HG03097 (cell line): Measurements from ENCODE around the gene L1TD1.
"Not testable (repeated sequence)": the region's sequence is repeated elsewhere in the genome, so short reads cannot be mapped to it uniquely, and the experiment has no call there.

Source experiments
- ATAC-seq: cut with Tn5 transposase; IDR thresholded peaks from one replicate; pipeline ENCODE4 v1.9.1; 2021; ENCODE audit not compliant: unreplicated experiment, low FRiP score

The L1TD1 gene

GRCh38 chr1:62196086-62196690, 1.5 kb downstream of the L1TD1 start:
- no peak for ATAC-seq

GRCh38 chr1:62198069-62198780, 3.6 kb downstream of the L1TD1 start:
- no peak for ATAC-seq

GRCh38 chr1:62198781-62199125, 4.1 kb downstream of the L1TD1 start:
- no peak for ATAC-seq

GRCh38 chr1:62207187-62207586, 12.5 kb downstream of the L1TD1 start:
- no peak for ATAC-seq

GRCh38 chr1:62208087-62208486, 13.4 kb downstream of the L1TD1 start:
- ATAC-seq, result no peak

- no peak for ATAC-seq
Measured at GRCh38 chr1:62208970-62209369, 14.3 kb downstream of the L1TD1 start.

- no peak for ATAC-seq
Measured at GRCh38 chr1:62209931-62210595, 15.4 kb downstream of the L1TD1 start.

GRCh38 chr1:62210960-62211359, 16.3 kb downstream of the L1TD1 start:
- ATAC-seq, result no peak

- no peak for ATAC-seq
Measured at GRCh38 chr1:62212411-62212810, 17.8 kb downstream of the L1TD1 start.

- ATAC-seq, result no peak
Measured at GRCh38 chr1:62213075-62213914, 18.6 kb downstream of the L1TD1 start.

GRCh38 chr1:62218604-62219003, 24.0 kb downstream of the L1TD1 start:
- ATAC-seq, result no peak

GRCh38 chr1:62220456-62220855, 25.8 kb downstream of the L1TD1 start:
- ATAC-seq, result not testable (repeated sequence)

- no peak for ATAC-seq
Measured at GRCh38 chr1:62221171-62221570, 26.5 kb downstream of the L1TD1 start.

GRCh38 chr1:62222321-62222720, 27.7 kb downstream of the L1TD1 start:
- ATAC-seq, result no peak

- no peak for ATAC-seq
Measured at GRCh38 chr1:62224182-62224581, 29.5 kb downstream of the L1TD1 start.

GRCh38 chr1:62227496-62227895, 32.8 kb downstream of the L1TD1 start:
- ATAC-seq, result no peak

- no peak for ATAC-seq
Measured at GRCh38 chr1:62228136-62228882, 33.7 kb downstream of the L1TD1 start.

- ATAC-seq, result no peak
Measured at GRCh38 chr1:62228883-62229187, 34.2 kb downstream of the L1TD1 start.

- ATAC-seq, result no peak
Measured at GRCh38 chr1:62229468-62229867, 34.8 kb downstream of the L1TD1 start.

- ATAC-seq, result no peak
Measured at GRCh38 chr1:62229932-62230331, 35.3 kb downstream of the L1TD1 start.

GRCh38 chr1:62230718-62231117, 36.1 kb downstream of the L1TD1 start:
- ATAC-seq, result no peak
